ENCODE data around the gene ANAPC10. TPM values are rescaled to one million over a fixed set of nuclear protein-coding genes. Genes with fewer than 3 reads are reported as not detected.
A peak's percentile ranks its signal among the peaks of the same experiment; 100 is the strongest.

ANAPC10 gene
- total and polyA plus RNA-seq, 8 donors: 16.0 to 31.6 (median 27.5) TPM

DNA sequence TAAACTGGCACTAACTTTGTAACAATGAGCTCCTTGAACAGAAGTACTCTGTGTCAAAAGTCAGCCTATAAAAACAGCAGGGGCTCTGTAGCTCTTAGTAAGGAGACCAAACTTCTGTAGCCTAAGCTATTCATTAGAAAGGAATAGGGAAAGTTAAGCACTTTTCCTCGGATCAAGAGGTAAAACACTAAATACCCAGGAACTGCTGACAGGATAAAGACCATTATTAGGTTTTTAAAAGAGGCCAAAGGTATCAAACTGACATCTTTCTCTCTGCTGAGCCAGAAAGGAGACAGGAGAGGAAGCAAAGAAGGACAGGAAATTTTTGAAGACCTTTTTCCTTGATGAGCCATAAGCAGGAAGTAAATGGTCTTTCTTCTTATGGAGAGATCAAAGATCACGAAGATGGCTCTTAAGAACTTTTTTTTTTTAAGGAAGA, 31.9 kb downstream of the ANAPC10 start:
- Histone ChIP-seq H3K27me3 (no peaks in the 10 kb centered on the region), H3K4me1 (peaks cover 0 to 6% of the 10 kb centered on the region in 2 donors), H3K27ac (no peak overlapping the region), H3K36me3 (no peaks in the 10 kb centered on the region), H3K9me3 (no peaks in the 10 kb centered on the region), H3K4me3 (no peak overlapping the region)
- intact Hi-C loops (cut with DNase I): loop anchor here in 1 of 2 donors (10.0 kb wide), 1 partner anchor 891 kb away; no protein-coding TSS in a partner anchor
- DNase-seq: peak in 1 of 4 donors; percentile 7
- peak; percentile 68 for ATAC-seq
- TF ChIP-seq, protein P1, sequence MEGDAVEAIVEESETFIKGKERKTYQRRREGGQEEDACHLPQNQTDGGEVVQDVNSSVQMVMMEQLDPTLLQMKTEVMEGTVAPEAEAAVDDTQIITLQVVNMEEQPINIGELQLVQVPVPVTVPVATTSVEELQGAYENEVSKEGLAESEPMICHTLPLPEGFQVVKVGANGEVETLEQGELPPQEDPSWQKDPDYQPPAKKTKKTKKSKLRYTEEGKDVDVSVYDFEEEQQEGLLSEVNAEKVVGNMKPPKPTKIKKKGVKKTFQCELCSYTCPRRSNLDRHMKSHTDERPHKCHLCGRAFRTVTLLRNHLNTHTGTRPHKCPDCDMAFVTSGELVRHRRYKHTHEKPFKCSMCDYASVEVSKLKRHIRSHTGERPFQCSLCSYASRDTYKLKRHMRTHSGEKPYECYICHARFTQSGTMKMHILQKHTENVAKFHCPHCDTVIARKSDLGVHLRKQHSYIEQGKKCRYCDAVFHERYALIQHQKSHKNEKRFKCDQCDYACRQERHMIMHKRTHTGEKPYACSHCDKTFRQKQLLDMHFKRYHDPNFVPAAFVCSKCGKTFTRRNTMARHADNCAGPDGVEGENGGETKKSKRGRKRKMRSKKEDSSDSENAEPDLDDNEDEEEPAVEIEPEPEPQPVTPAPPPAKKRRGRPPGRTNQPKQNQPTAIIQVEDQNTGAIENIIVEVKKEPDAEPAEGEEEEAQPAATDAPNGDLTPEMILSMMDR (IDR thresholded peaks at IDR 0.05): no peak

DNA sequence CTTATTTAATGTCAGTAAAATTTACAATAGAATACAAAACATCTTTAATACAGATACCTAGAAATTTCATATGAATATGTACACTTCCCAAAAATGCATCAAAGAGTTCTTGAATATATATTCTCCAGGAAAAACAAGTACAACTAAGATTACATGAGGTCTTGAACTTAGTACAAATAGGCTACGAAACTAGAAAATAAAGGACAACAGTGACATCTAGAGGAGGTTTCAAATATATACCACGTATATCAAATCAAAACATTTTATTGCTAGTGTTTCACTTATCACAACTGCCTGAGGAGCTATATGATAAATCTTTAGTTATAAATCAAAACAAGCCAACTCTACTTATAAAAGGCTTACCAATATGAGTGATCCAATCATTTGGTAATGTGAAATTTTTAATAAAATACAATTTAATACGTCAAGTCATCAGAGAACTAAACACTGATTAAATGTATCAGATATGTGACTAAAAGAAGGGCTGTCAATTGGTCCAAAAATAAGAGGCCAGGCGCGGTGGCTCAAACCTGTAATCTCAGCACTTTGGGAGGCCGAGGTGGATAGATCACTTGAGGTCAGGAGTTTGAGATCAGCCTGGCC, 36.6 kb downstream of the ANAPC10 start:
- intact Hi-C loops (cut with DNase I): loop anchor here in 1 of 2 donors (10.0 kb wide), 1 partner anchor 887 kb away; no protein-coding TSS in a partner anchor
- ATAC-seq (peak; percentile 86), DNase-seq (peak in 2 of 4 donors; percentile 46 to 62)
- Histone ChIP-seq H3K4me1 (peaks cover 0 to 5% of the 10 kb centered on the region in 2 donors), H3K4me3 (no peak overlapping the region), H3K36me3 (no peaks in the 10 kb centered on the region), H3K27ac (no peak overlapping the region), H3K27me3 (no peaks in the 10 kb centered on the region), H3K9me3 (no peaks in the 10 kb centered on the region)
- TF ChIP-seq, protein P1 (IDR thresholded peaks at IDR 0.05): peak; percentile 33 to 47

DNA sequence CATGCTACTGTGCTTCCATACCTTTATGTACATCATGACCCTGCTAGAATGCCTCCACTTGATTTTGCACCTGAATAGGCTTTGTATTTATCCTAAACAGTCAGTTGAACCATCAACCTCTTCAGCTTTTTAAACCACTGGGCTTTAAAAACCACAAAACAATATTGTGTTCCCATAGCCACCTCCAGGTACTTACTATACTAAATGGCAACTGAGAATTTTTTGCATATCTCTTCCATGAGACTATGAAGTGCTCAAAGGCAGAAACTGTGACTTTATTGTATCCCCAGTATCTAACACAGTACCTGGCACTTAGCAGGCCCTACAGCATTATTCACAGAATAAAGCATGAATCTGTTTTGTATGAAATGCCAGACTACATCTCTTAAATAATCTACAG, 39.7 kb downstream of the ANAPC10 start:
- Histone ChIP-seq H3K9me3 (no peaks in the 10 kb centered on the region), H3K27ac (no peak overlapping the region), H3K4me1 (no peaks in the 10 kb centered on the region), H3K27me3 (no peaks in the 10 kb centered on the region), H3K4me3 (no peak overlapping the region), H3K36me3 (peaks cover 0 to 3% of the 10 kb centered on the region in 2 donors)
- DNase-seq: no peak
- intact Hi-C loops (cut with DNase I): no loop called here
- TF ChIP-seq, protein P1 (IDR thresholded peaks at IDR 0.05): no peak
- ATAC-seq: peak; percentile 24

DNA sequence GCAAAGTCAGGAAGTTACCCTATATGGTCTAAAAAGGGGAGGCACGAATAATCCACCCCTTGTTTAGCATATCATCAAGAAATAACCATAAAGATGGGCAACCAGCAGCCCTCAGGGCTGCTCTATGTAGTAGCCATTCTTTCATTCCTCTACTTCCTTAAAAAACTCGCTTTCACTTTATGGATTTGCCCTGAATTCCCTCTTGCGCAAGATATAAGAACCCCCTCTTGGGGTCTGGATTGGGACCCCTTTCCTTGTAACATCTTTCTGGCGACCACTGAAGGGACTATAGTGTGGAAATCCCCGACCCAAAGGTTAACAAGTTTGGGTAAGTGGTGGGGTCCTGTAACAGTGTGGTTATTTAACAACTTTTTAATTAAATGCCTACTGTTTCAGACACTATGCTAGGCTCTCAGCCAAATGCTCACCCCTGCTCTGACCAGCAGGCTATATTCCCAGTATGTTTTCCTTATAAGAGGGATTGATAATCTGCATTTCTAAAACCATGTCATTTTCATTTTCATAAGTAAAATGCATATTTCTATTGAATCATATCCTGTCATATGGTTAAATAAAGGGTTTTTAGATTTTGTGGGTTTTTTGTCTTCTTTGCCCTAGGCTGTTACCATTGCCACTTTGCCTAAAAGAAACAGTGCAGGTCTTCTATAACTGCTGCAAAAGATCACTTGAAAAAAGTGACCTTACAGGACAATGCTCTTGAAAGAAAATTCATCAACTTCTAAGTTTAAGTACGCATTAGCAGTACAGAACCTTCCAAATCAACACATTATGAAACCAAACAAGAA, 41.5 kb downstream of the ANAPC10 start:
- TF ChIP-seq, protein P1 (IDR thresholded peaks at IDR 0.05): no peak
- ATAC-seq (no peak), DNase-seq (no peak)
- Histone ChIP-seq H3K27ac (no peak overlapping the region), H3K9me3 (no peaks in the 10 kb centered on the region), H3K4me1 (no peaks in the 10 kb centered on the region), H3K4me3 (no peak overlapping the region), H3K36me3 (peaks cover 0 to 3% of the 10 kb centered on the region in 2 donors), H3K27me3 (no peaks in the 10 kb centered on the region)
- intact Hi-C loops (cut with DNase I): no loop called here
